H1 (cell line): Measurements from ENCODE around the gene KCND3. TPM values are rescaled to one million over a fixed set of nuclear protein-coding genes. Genes with fewer than 3 reads are reported as not detected.

ENCODE experiments used
- CTCF ChIA-PET: fragments of 300-600 bp; sonication (Branson Sonifier 250); formaldehyde crosslinking; loops from one replicate; lab custom pipeline; 2021; ENCODE audit not compliant: partially characterized antibody; lab: Charles Lee
- POLR2A ChIA-PET: fragments of 300-600 bp; sonication (Branson Sonifier 250); formaldehyde crosslinking; loops from one replicate; lab custom pipeline; 2021; ENCODE audit warnings: inconsistent platforms; ENCODE audit not compliant: partially characterized antibody; lab: Charles Lee
- DNase-seq, 2 experiments: peaks; one replicate each; pipeline versions ENCODE4 v3.0.0 to v3.0.0-alpha.2; 2010 to 2022; ENCODE audit warnings: low spot score in 2 of 2, low read depth in 1 of 2, mixed read lengths in 1 of 2
- FAIRE-seq: peaks from 2 replicates; lab custom pipeline; 2011; peaks lifted over from hg19 to GRCh38; lab: Jason Lieb, UNC
- H2AFZ ChIP-seq: 2 replicates; pipeline ENCODE4 v1.8.1; 2012; ENCODE audit warnings: low read length, inconsistent platforms
- H2AK5ac ChIP-seq: 2 replicates; pipeline ENCODE4 v1.6.1; 2013; ENCODE audit warnings: low read depth, low read length
- H2BK120ac ChIP-seq: replicated peaks from 2 replicates; pipeline ENCODE3; 2013; ENCODE audit warnings: low read depth, low read length, inconsistent platforms
- H2BK12ac ChIP-seq: 2 replicates; pipeline ENCODE4 v1.6.1; 2013; ENCODE audit warnings: low read depth, low read length
- H2BK15ac ChIP-seq: 2 replicates; pipeline ENCODE4 v1.6.1; 2013; ENCODE audit warnings: low read length
- H2BK20ac ChIP-seq: 2 replicates; pipeline ENCODE4 v1.6.1; 2013; ENCODE audit warnings: low read length
- H2BK5ac ChIP-seq: 2 replicates; pipeline ENCODE4 v1.6.1; 2013; ENCODE audit warnings: low read depth, low read length
- H3K14ac ChIP-seq: 2 replicates; pipeline ENCODE4 v1.6.1; 2013; ENCODE audit warnings: inconsistent platforms; ENCODE audit not compliant: insufficient read length
- H3K18ac ChIP-seq: 2 replicates; pipeline ENCODE4 v1.6.1; 2013; ENCODE audit warnings: low read length; ENCODE audit errors: extremely low read depth
- H3K23ac ChIP-seq: 2 replicates; pipeline ENCODE4 v1.6.1; 2013; ENCODE audit warnings: inconsistent platforms; ENCODE audit not compliant: insufficient read length
- H3K23me2 ChIP-seq: 2 replicates; pipeline ENCODE4 v1.6.1; 2013; ENCODE audit warnings: low read depth, low read length
- H3K27ac ChIP-seq: 2 replicates; pipeline ENCODE4 v1.6.1; 2011; ENCODE audit warnings: low read depth, low read length, inconsistent platforms
- H3K27me3 ChIP-seq, 4 experiments: replicated peaks in 1 of 4; 1 replicate in 1 of 4; 2 replicates in 3 of 4; pipeline versions ENCODE4 v1.6.1 to v1.8.1; 2011 to 2013; ENCODE audit warnings: low read length in 3 of 4, mild to moderate bottlenecking in 3 of 4, inconsistent platforms in 2 of 4, mixed read lengths in 2 of 4, moderate library complexity in 1 of 4; ENCODE audit not compliant: control insufficient read depth in 3 of 4, insufficient read depth in 3 of 4; ENCODE audit errors: extremely low read depth in 1 of 4
- H3K36me3 ChIP-seq, 4 experiments: 2 replicates each; pipeline versions ENCODE4 v1.6.1 to v1.8.1; 2011 to 2013; ENCODE audit warnings: mild to moderate bottlenecking in 4 of 4, low read length in 3 of 4, moderate library complexity in 2 of 4, control low read depth in 1 of 4, inconsistent platforms in 1 of 4; ENCODE audit not compliant: insufficient read depth in 4 of 4, control insufficient read depth in 2 of 4
- H3K4ac ChIP-seq: replicated peaks from 2 replicates; pipeline ENCODE3; 2013; ENCODE audit warnings: low read length, low read depth, mixed read lengths, inconsistent platforms; ENCODE audit not compliant: insufficient read length
- H3K4me1 ChIP-seq, 4 experiments: replicated peaks in 1 of 4; 1 replicate in 1 of 4; 2 replicates in 3 of 4; pipeline versions ENCODE4 v1.6.1 to v1.8.1; 2011 to 2013; ENCODE audit warnings: low read length in 3 of 4, inconsistent platforms in 2 of 4, mixed read lengths in 1 of 4; ENCODE audit not compliant: insufficient read depth in 4 of 4, control insufficient read depth in 3 of 4
- H3K4me2 ChIP-seq, 2 experiments: 2 replicates each; pipeline versions ENCODE4 v1.6.1 to v1.8.1; 2011 to 2013; ENCODE audit warnings: low read depth in 2 of 2, low read length in 2 of 2, control low read depth in 1 of 2, inconsistent platforms in 1 of 2, mild to moderate bottlenecking in 1 of 2; ENCODE audit not compliant: insufficient read depth in 1 of 2
- H3K4me3 ChIP-seq, 4 experiments: fragments of 200-600, 300-600 bp in 1 of 4; sonication (generic), shearing (Covaris generic), sonication (Bioruptor Twin) in 1 of 4; 2 replicates each; pipeline versions ENCODE4 v1.5.1 to v1.8.1; 2011 to 2016; ENCODE audit warnings: low read length in 4 of 4, low read depth in 3 of 4, control low read depth in 2 of 4, inconsistent platforms in 2 of 4, mild to moderate bottlenecking in 2 of 4, mixed read lengths in 1 of 4, moderate library complexity in 1 of 4; ENCODE audit not compliant: insufficient read depth in 2 of 4; ENCODE audit errors: extremely low read depth in 1 of 4
- H3K56ac ChIP-seq: replicated peaks from 2 replicates; pipeline ENCODE3; 2013; ENCODE audit warnings: low read depth, mild to moderate bottlenecking, mixed read lengths, low read length, inconsistent platforms; ENCODE audit not compliant: insufficient read length
- H3K79me1 ChIP-seq: 2 replicates; pipeline ENCODE4 v1.6.1; 2013; ENCODE audit warnings: low read depth, low read length, control low read depth
- H3K79me2 ChIP-seq, 2 experiments: 2 replicates each; pipeline versions ENCODE4 v1.6.1 to v1.8.1; 2012 to 2013; ENCODE audit warnings: low read length in 2 of 2, mild to moderate bottlenecking in 2 of 2, inconsistent platforms in 1 of 2; ENCODE audit not compliant: insufficient read depth in 2 of 2, control insufficient read depth in 1 of 2
- H3K9ac ChIP-seq, 4 experiments: replicated peaks in 1 of 4; 1 replicate in 1 of 4; 2 replicates in 3 of 4; pipeline versions ENCODE4 v1.6.1 to v1.8.1; 2011 to 2013; ENCODE audit warnings: low read depth in 3 of 4, low read length in 3 of 4, control low read depth in 2 of 4, mild to moderate bottlenecking in 2 of 4, moderate library complexity in 2 of 4, inconsistent platforms in 1 of 4; ENCODE audit errors: extremely low read depth in 1 of 4
- H3K9me3 ChIP-seq, 2 experiments: 2 replicates each; pipeline versions ENCODE4 v1.6.1 to v1.8.1; 2012 to 2013; ENCODE audit warnings: mild to moderate bottlenecking in 2 of 2, moderate library complexity in 2 of 2, control low read depth in 1 of 2, inconsistent platforms in 1 of 2, low read depth in 1 of 2, low read length in 1 of 2, mixed read lengths in 1 of 2; ENCODE audit not compliant: insufficient read depth in 2 of 2
- H4K20me1 ChIP-seq, 2 experiments: replicated peaks in 1 of 2; 2 replicates each; pipeline versions ENCODE3 to v1.8.1; 2011 to 2013; ENCODE audit warnings: inconsistent platforms in 2 of 2, low read length in 2 of 2, mild to moderate bottlenecking in 1 of 2; ENCODE audit not compliant: insufficient read depth in 2 of 2, control insufficient read depth in 1 of 2
- H4K5ac ChIP-seq: 2 replicates; pipeline ENCODE4 v1.6.1; 2013; ENCODE audit warnings: low read length, low read depth, mixed read lengths, inconsistent platforms; ENCODE audit not compliant: insufficient read length
- H4K8ac ChIP-seq: 2 replicates; pipeline ENCODE4 v1.8.0; 2013; ENCODE audit warnings: mild to moderate bottlenecking, moderate library complexity, low read length, inconsistent platforms; ENCODE audit not compliant: insufficient read depth; ENCODE audit errors: extremely low read depth
- H4K91ac ChIP-seq: replicated peaks from 2 replicates; pipeline ENCODE3; 2013; ENCODE audit warnings: low read length, mixed read lengths, inconsistent platforms; ENCODE audit not compliant: insufficient read length
- BCL11A ChIP-seq, 2 experiments: IDR thresholded peaks; one replicate each; pipeline ENCODE4 v1.6.1; 2011; ENCODE audit warnings: low read depth in 2 of 2, low read length in 2 of 2, mild to moderate bottlenecking in 2 of 2
- CBX8 ChIP-seq: fragments of 300-800, 300-1000 bp; sonication (generic); IDR thresholded peaks from 2 replicates; pipeline ENCODE4 v1.7.1; 2016; ENCODE audit warnings: low read depth, low read length, borderline replicate concordance
- GTF2F1 ChIP-seq: IDR thresholded peaks from 2 replicates; pipeline ENCODE4 v1.6.1; 2012; ENCODE audit warnings: low read depth, low read length, improper control_type of control experiment, borderline replicate concordance
- HDAC2 ChIP-seq, 2 experiments: fragments of 300-600 bp in 1 of 2; sonication (generic) in 1 of 2; IDR thresholded peaks; 2 replicates each; pipeline ENCODE4 v1.6.1; 2011 to 2012; ENCODE audit warnings: low read depth in 2 of 2, low read length in 2 of 2, mild to moderate bottlenecking in 2 of 2, moderate library complexity in 2 of 2, borderline replicate concordance in 1 of 2, inconsistent platforms in 1 of 2
- HDAC6 ChIP-seq: IDR thresholded peaks from one replicate; pipeline ENCODE4 v1.7.1; 2012; ENCODE audit warnings: low read depth, mild to moderate bottlenecking, inconsistent platforms, low read length, moderate library complexity
- RBBP5 ChIP-seq: IDR thresholded peaks from 2 replicates; pipeline ENCODE4 v1.7.1; 2012; ENCODE audit warnings: low read depth, mild to moderate bottlenecking, inconsistent platforms, low read length, moderate library complexity, borderline replicate concordance
- SAP30 ChIP-seq: fragments of 300-600 bp; sonication (generic); IDR thresholded peaks from 2 replicates; pipeline ENCODE4 v1.7.1; 2012; ENCODE audit warnings: low read length, moderate library complexity, mild to moderate bottlenecking, inconsistent platforms; ENCODE audit not compliant: insufficient read depth, insufficient replicate concordance
- SIRT6 ChIP-seq: IDR thresholded peaks from one replicate; pipeline ENCODE4 v1.7.1; 2012; ENCODE audit warnings: low read length, inconsistent platforms
- SRF ChIP-seq: IDR thresholded peaks from 2 replicates; pipeline ENCODE4 v1.6.1; 2011; ENCODE audit warnings: mild to moderate bottlenecking, low read depth, low read length, moderate library complexity
- TBP ChIP-seq: IDR thresholded peaks from 2 replicates; pipeline ENCODE4 v1.6.1; 2011; ENCODE audit warnings: low read depth, low read length, improper control_type of control experiment
- ZNF274 ChIP-seq: IDR thresholded peaks from 2 replicates; pipeline ENCODE4 v1.7.0; 2012; ENCODE audit warnings: low read length, borderline replicate concordance; ENCODE audit errors: extremely low read depth
- WGBS, 2 experiments: shearing (Covaris generic) in 1 of 2; methylation state at CpG; one replicate each; pipeline versions ENCODE4 v1.1.6 to v1.1.7; 2013 to 2015; ENCODE audit warnings: low lambda C conversion rate in 2 of 2, mixed read lengths in 2 of 2, inconsistent platforms in 1 of 2, low coverage in 1 of 2, missing lambda C conversion rate in 1 of 2; ENCODE audit not compliant: insufficient replicate concordance in 2 of 2, insufficient coverage in 1 of 2, insufficient read length in 1 of 2; ENCODE audit errors: extremely low coverage in 1 of 2, missing lambda C conversion rate in 1 of 2; 5-methylcytosine and 5-hydroxymethylcytosine counted together
- polyA plus RNA-seq, 7 experiments: library from polyadenylated mRNA; depleted of rRNA in 3 of 7; stranded (reverse) in 5 of 7; unstranded in 2 of 7; fragments of >200 nt in 5 of 7; fragments of 200-250 nt in 2 of 7; gene quantifications; 1 replicate in 5 of 7; 2 replicates in 1 of 7; 4 replicates in 1 of 7; pipeline versions ENCODE4 v1.2.1 to v1.2.3, GENCODE V29; 2011 to 2013; ENCODE audit warnings: missing spikeins in 2 of 7, mixed read lengths in 2 of 7
- total RNA-seq: library from RNA; stranded (reverse); fragmentation: NEBNext Ultra II Directional; extraction: Animal tissue kit (Norgen Biotek cat#: 25700); gene quantifications from 2 replicates; pipeline ENCODE4 v1.2.1, GENCODE V29; 2021

KCND3 gene
- total and polyA plus RNA-seq, 2 of the 8 experiments (the other 6 are each of a cell fraction or from before 2014, with no cell fraction given), result 0.14 to 0.48 TPM

- CTCF ChIA-PET, result interaction anchor here (0.6 to 2.2 kb wide), 4 partner anchors 14 to 311 kb away, joined by 3 to 9 read pairs (median 3); no protein-coding TSS in a partner anchor
- peak overlapping the region; percentile 33 for H3K4ac ChIP-seq
- H4K8ac ChIP-seq, result no peak overlapping the region
- no peak overlapping the region for H2AFZ ChIP-seq
- no peaks in the 10 kb centered on the region for H4K20me1 ChIP-seq
- H3K27ac ChIP-seq, result no peak overlapping the region
- H4K5ac ChIP-seq, result no peak overlapping the region
- WGBS, 2 experiments, result 76% methylated on average over 7 of the region's 7 CpGs; no CpG with 5 or more reads in 1 of the 2 experiments
- no peaks in the 10 kb centered on the region for H3K79me2 ChIP-seq
- H4K91ac ChIP-seq, result peak overlapping the region; percentile 2
- no peak for DNase-seq
- H3K79me1 ChIP-seq, result no peaks in the 10 kb centered on the region
- H3K23me2 ChIP-seq, result no peaks in the 10 kb centered on the region; the same call in 1 of the 2 replicates
- peak overlapping the region; percentile 62 for H2BK20ac ChIP-seq
- H3K4me3 ChIP-seq, result peak overlapping the region in 2 of 4 experiments; percentile 12 to 18; a peak in 2 of 8 replicates
- H2BK15ac ChIP-seq, result no peak overlapping the region
- H3K23ac ChIP-seq, result no peak overlapping the region
- no peak overlapping the region for H3K14ac ChIP-seq
- H3K27me3 ChIP-seq, result 0 out of 7 replicates have a peak, but pooled peaks cover 0 to 2% (median 0%) of the 10 kb centered on the region in 4 experiments
- POLR2A ChIA-PET, result no interaction called here
- H2BK5ac ChIP-seq, result peak overlapping the region; percentile 6; the same call in 1 of the 2 replicates
- no peak overlapping the region for H2AK5ac ChIP-seq
- no peak for FAIRE-seq
- peaks cover 8 to 27% (median 18%) of the 10 kb centered on the region in 4 experiments; a peak in 6 of 7 replicates for H3K4me1 ChIP-seq
- H3K18ac ChIP-seq, result 0 out of 2 replicates have a peak overlapping the region, but pooled peaks have one; percentile 17
- no peak overlapping the region; the same call in 1 of the 2 replicates for H2BK12ac ChIP-seq
- TF ChIP-seq TBP (no peak), RBBP5 (no peak), SIRT6 (no peak), SRF (no peak), BCL11A (IDR thresholded peaks at IDR 0.05; ENCODE audit: low read depth in 2 of 2, low read length in 2 of 2) (no peak), HDAC6 (no peak), HDAC2 (IDR thresholded peaks at IDR 0.05; ENCODE audit: borderline replicate concordance in 1 of 2, low read depth in 2 of 2, low read length in 2 of 2) (no peak), SAP30 (no peak), CBX8 (no peak), GTF2F1 (no peak), ZNF274 (no peak)
- no peaks in the 10 kb centered on the region for H3K36me3 ChIP-seq
- peak overlapping the region; percentile 42 for H3K56ac ChIP-seq
- peak overlapping the region; percentile 19 to 41; a peak in 2 of 4 replicates for H3K4me2 ChIP-seq
- no peak overlapping the region for H3K9ac ChIP-seq
- peak overlapping the region; percentile 86 for H2BK120ac ChIP-seq
- no peaks in the 10 kb centered on the region for H3K9me3 ChIP-seq
Measured at GRCh38 chr1:112006416-112007025, 17.1 kb upstream of the KCND3 start.
